H1 (cell line): ENCODE data around the gene NLK. TPM values are rescaled to one million over a fixed set of nuclear protein-coding genes. Genes with fewer than 3 reads are reported as not detected.

Experiments used
- RAD21 ChIP-seq, 2 experiments: IDR thresholded peaks in 1 of 2; conservative IDR thresholded peaks in 1 of 2; 2 replicates each; pipeline ENCODE4 v1.6.1; 2011; ENCODE audit warnings: low read depth in 2 of 2, low read length in 2 of 2, improper control_type of control experiment in 1 of 2, inconsistent platforms in 1 of 2, mild to moderate bottlenecking in 1 of 2, moderate library complexity in 1 of 2
- RFX5 ChIP-seq: IDR thresholded peaks from 2 replicates; pipeline ENCODE4 v1.6.1; 2011; ENCODE audit warnings: low read depth, low read length, improper control_type of control experiment, borderline replicate concordance
- SP2 ChIP-seq: IDR thresholded peaks from 2 replicates; pipeline ENCODE4 v1.6.1; 2012; ENCODE audit warnings: mild to moderate bottlenecking, low read length, inconsistent platforms
- TBP ChIP-seq: IDR thresholded peaks from 2 replicates; pipeline ENCODE4 v1.6.1; 2011; ENCODE audit warnings: low read depth, low read length, improper control_type of control experiment
- polyA plus RNA-seq, 7 experiments: library from polyadenylated mRNA; depleted of rRNA in 3 of 7; stranded (reverse) in 5 of 7; unstranded in 2 of 7; fragments of >200 nt in 5 of 7; fragments of 200-250 nt in 2 of 7; gene quantifications; 1 replicate in 5 of 7; 2 replicates in 1 of 7; 4 replicates in 1 of 7; pipeline versions ENCODE4 v1.2.1 to v1.2.3, GENCODE V29; 2011 to 2013; ENCODE audit warnings: missing spikeins in 2 of 7, mixed read lengths in 2 of 7
- total RNA-seq: library from RNA; stranded (reverse); fragmentation: NEBNext Ultra II Directional; extraction: Animal tissue kit (Norgen Biotek cat#: 25700); gene quantifications from 2 replicates; pipeline ENCODE4 v1.2.1, GENCODE V29; 2021
- TF ChIP-seq, protein P1 (sequence below): IDR thresholded peaks from 2 replicates; pipeline ENCODE4 v1.6.1; 2012; ENCODE audit warnings: inconsistent platforms

NLK gene
- total and polyA plus RNA-seq, 2 of the 8 experiments (the other 6 are each of a cell fraction or from before 2014, with no cell fraction given), result 30.8 to 49.9 TPM

DNA sequence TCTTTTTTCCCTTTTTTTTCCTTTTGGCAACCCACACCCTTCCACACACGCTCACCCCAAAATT lies at the start of gene NLK (continued):
- TF ChIP-seq RFX5, result no peak
- TF ChIP-seq SP2, result no peak
- no peak for TF ChIP-seq RAD21 (IDR thresholded peaks at IDR 0.05 in 1 of 2, conservative IDR thresholded peaks at IDR 0.05 in 1 of 2; ENCODE audit: low read depth in 2 of 2, low read length in 2 of 2)
- no peak for TF ChIP-seq TBP
- TF ChIP-seq, protein P1, sequence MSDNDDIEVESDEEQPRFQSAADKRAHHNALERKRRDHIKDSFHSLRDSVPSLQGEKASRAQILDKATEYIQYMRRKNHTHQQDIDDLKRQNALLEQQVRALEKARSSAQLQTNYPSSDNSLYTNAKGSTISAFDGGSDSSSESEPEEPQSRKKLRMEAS, result no peak
